Neural cell (in vitro differentiated cells): Measurements from ENCODE around the gene NEK6. TPM values are rescaled to one million over a fixed set of nuclear protein-coding genes. Genes with fewer than 3 reads are reported as not detected.

Experiments used
- H2AFZ ChIP-seq: fragments of 200-600, 300-800 bp; sonication (generic), shearing (Covaris generic); 2 replicates; pipeline ENCODE4 v1.6.0; 2014; ENCODE audit warnings: low read depth, mild to moderate bottlenecking, antibody characterized with exemption, low read length, moderate library complexity
- H3F3A ChIP-seq: fragments of 200-600 bp; shearing (Covaris generic); 2 replicates; pipeline ENCODE4 v1.6.1; 2016; ENCODE audit warnings: mild to moderate bottlenecking, moderate library complexity, mixed read lengths, antibody characterized with exemption, low read length; ENCODE audit not compliant: insufficient read depth, poor library complexity, severe bottlenecking
- H3K27ac ChIP-seq: fragments of 200-600, 300-800 bp; sonication (generic), shearing (Covaris generic); 2 replicates; pipeline ENCODE4 v1.5.1; 2014; ENCODE audit warnings: mild to moderate bottlenecking, low read length, moderate library complexity
- H3K27me3 ChIP-seq: fragments of 300-800, 200-600 bp; sonication (generic), shearing (Covaris generic); 2 replicates; pipeline ENCODE4 v1.6.0; 2014; ENCODE audit warnings: mild to moderate bottlenecking, low read depth, low read length, moderate library complexity; ENCODE audit not compliant: insufficient read depth
- H3K36me3 ChIP-seq: fragments of 300-800, 200-600 bp; sonication (generic), shearing (Covaris generic); 2 replicates; pipeline ENCODE4 v1.5.1; 2014; ENCODE audit warnings: mild to moderate bottlenecking, antibody characterized with exemption, low read length, moderate library complexity; ENCODE audit not compliant: insufficient read depth
- H3K4me2 ChIP-seq: fragments of 300-800, 200-600 bp; sonication (generic), shearing (Covaris generic); 2 replicates; pipeline ENCODE4 v1.6.0; 2014; ENCODE audit warnings: mild to moderate bottlenecking, low read length
- H3K4me3 ChIP-seq: fragments of 300-800, 200-600 bp; sonication (generic), shearing (Covaris generic); 2 replicates; pipeline ENCODE4 v1.5.1; 2014; ENCODE audit warnings: mild to moderate bottlenecking, low read length, moderate library complexity
- H3K79me2 ChIP-seq: fragments of 200-600 bp; shearing (Covaris generic); replicated peaks from 2 replicates; pipeline ENCODE4 v1.6.0; 2014; ENCODE audit warnings: mild to moderate bottlenecking, low read length, moderate library complexity; ENCODE audit not compliant: insufficient read depth
- H3K9ac ChIP-seq: fragments of 300-800, 200-600 bp; sonication (generic), shearing (Covaris generic); 2 replicates; pipeline ENCODE4 v1.6.1; 2016; ENCODE audit warnings: mild to moderate bottlenecking, low read length, mixed read lengths
- H3K9me2 ChIP-seq: fragments of 200-600 bp; shearing (Covaris generic); 2 replicates; pipeline ENCODE4 v1.6.1; 2016; ENCODE audit warnings: mild to moderate bottlenecking, low read length, mixed read lengths; ENCODE audit not compliant: insufficient read depth
- H3K9me3 ChIP-seq: fragments of 200-600, 300-800 bp; sonication (generic), shearing (Covaris generic); 2 replicates; pipeline ENCODE4 v1.6.1; 2016; ENCODE audit warnings: mild to moderate bottlenecking, mixed run types, low read length, moderate library complexity, mixed read lengths
- H4K20me1 ChIP-seq: fragments of 200-600 bp; shearing (Covaris generic); 2 replicates; pipeline ENCODE4 v1.6.1; 2016; ENCODE audit warnings: mild to moderate bottlenecking, mixed run types; ENCODE audit not compliant: insufficient read depth
- EP300 ChIP-seq: fragments of 450-650 bp; conservative IDR thresholded peaks from 2 replicates; pipeline ENCODE4 v1.6.1; 2014; ENCODE audit warnings: antibody characterized with exemption, mild to moderate bottlenecking, moderate library complexity; ENCODE audit not compliant: poor library complexity, severe bottlenecking
- EZH2 ChIP-seq: fragments of 200-600, 300-800 bp; shearing (Covaris generic), sonication (generic); IDR thresholded peaks from 2 replicates; pipeline ENCODE4 v1.6.1; 2014; ENCODE audit warnings: antibody characterized with exemption, low read length, borderline replicate concordance, mild to moderate bottlenecking; ENCODE audit not compliant: insufficient read depth, poor library complexity, severe bottlenecking
- MXI1 ChIP-seq: fragments of 450-650 bp; conservative IDR thresholded peaks from 2 replicates; pipeline ENCODE4 v1.6.1; 2014; ENCODE audit warnings: antibody characterized with exemption, mild to moderate bottlenecking; ENCODE audit not compliant: poor library complexity, severe bottlenecking
- POLR2AphosphoS5 ChIP-seq: IDR thresholded peaks from 2 replicates; pipeline ENCODE4 v1.6.1; 2012
- RAD21 ChIP-seq: fragments of 450-650 bp; conservative IDR thresholded peaks from 2 replicates; pipeline ENCODE4 v1.6.1; 2014; ENCODE audit warnings: antibody characterized with exemption, mild to moderate bottlenecking, moderate library complexity
- SMC3 ChIP-seq: fragments of 450-650 bp; conservative IDR thresholded peaks from 2 replicates; pipeline ENCODE4 v1.6.1; 2014; ENCODE audit warnings: antibody characterized with exemption, mild to moderate bottlenecking, moderate library complexity; ENCODE audit not compliant: poor library complexity
- TAF1 ChIP-seq: IDR thresholded peaks from 2 replicates; pipeline ENCODE4 v1.6.1; 2012; ENCODE audit warnings: low read depth
- polyA plus RNA-seq: library from polyadenylated mRNA; depleted of rRNA; stranded (reverse); fragments of >200 nt; gene quantifications from 2 replicates; pipeline ENCODE4 v1.2.3, GENCODE V29; 2014
- TF ChIP-seq, protein P1 (sequence below): IDR thresholded peaks from 2 replicates; pipeline ENCODE4 v1.6.1; 2012; ENCODE audit warnings: borderline replicate concordance
- TF ChIP-seq, protein P2 (sequence below): fragments of 450-650 bp; IDR thresholded peaks from 2 replicates; pipeline ENCODE4 v1.5.1; 2014; ENCODE audit warnings: antibody characterized with exemption, mild to moderate bottlenecking, moderate library complexity; ENCODE audit not compliant: poor library complexity, severe bottlenecking

NEK6 gene
- polyA plus RNA-seq, 1 donor from 2014 or later = 4.6 TPM

DNA sequence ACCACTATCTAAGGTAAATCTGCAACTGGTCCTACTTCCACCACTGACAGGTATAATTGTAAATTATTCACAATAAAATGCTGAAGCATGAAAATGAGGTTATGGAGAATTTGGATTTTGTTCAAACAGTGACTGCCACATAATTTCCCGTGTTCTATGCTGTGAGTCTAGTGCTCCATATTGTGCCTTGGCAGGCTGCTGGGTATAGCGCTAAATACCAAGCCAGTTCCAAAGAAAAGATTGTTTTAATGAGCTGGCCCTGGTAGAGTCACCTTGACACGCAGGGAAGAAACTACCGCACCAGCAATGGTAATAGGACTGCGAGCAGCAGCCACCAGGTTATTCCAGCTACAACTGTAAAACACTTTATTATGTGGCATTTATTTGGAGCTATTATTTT is 127.1 kb downstream of the NEK6 start:
- no peak overlapping the region for H3K9ac ChIP-seq
- H3K27me3 ChIP-seq = no peaks in the 10 kb centered on the region
- H3K36me3 ChIP-seq = no peaks in the 10 kb centered on the region
- H3K4me2 ChIP-seq = no peak overlapping the region
- no peaks in the 10 kb centered on the region for H3K9me2 ChIP-seq
- H3K27ac ChIP-seq = no peak overlapping the region
- TF ChIP-seq SMC3 = no peak
- TF ChIP-seq EZH2 = no peak
- TF ChIP-seq, protein P1, sequence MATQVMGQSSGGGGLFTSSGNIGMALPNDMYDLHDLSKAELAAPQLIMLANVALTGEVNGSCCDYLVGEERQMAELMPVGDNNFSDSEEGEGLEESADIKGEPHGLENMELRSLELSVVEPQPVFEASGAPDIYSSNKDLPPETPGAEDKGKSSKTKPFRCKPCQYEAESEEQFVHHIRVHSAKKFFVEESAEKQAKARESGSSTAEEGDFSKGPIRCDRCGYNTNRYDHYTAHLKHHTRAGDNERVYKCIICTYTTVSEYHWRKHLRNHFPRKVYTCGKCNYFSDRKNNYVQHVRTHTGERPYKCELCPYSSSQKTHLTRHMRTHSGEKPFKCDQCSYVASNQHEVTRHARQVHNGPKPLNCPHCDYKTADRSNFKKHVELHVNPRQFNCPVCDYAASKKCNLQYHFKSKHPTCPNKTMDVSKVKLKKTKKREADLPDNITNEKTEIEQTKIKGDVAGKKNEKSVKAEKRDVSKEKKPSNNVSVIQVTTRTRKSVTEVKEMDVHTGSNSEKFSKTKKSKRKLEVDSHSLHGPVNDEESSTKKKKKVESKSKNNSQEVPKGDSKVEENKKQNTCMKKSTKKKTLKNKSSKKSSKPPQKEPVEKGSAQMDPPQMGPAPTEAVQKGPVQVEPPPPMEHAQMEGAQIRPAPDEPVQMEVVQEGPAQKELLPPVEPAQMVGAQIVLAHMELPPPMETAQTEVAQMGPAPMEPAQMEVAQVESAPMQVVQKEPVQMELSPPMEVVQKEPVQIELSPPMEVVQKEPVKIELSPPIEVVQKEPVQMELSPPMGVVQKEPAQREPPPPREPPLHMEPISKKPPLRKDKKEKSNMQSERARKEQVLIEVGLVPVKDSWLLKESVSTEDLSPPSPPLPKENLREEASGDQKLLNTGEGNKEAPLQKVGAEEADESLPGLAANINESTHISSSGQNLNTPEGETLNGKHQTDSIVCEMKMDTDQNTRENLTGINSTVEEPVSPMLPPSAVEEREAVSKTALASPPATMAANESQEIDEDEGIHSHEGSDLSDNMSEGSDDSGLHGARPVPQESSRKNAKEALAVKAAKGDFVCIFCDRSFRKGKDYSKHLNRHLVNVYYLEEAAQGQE = no peak
- TF ChIP-seq RAD21 = no peak
- no peak for TF ChIP-seq TAF1
- no peak for TF ChIP-seq POLR2AphosphoS5
- TF ChIP-seq MXI1 = no peak
- TF ChIP-seq, protein P2, sequence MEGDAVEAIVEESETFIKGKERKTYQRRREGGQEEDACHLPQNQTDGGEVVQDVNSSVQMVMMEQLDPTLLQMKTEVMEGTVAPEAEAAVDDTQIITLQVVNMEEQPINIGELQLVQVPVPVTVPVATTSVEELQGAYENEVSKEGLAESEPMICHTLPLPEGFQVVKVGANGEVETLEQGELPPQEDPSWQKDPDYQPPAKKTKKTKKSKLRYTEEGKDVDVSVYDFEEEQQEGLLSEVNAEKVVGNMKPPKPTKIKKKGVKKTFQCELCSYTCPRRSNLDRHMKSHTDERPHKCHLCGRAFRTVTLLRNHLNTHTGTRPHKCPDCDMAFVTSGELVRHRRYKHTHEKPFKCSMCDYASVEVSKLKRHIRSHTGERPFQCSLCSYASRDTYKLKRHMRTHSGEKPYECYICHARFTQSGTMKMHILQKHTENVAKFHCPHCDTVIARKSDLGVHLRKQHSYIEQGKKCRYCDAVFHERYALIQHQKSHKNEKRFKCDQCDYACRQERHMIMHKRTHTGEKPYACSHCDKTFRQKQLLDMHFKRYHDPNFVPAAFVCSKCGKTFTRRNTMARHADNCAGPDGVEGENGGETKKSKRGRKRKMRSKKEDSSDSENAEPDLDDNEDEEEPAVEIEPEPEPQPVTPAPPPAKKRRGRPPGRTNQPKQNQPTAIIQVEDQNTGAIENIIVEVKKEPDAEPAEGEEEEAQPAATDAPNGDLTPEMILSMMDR = no peak
- no peak for TF ChIP-seq EP300
- no peak overlapping the region for H3K4me3 ChIP-seq
- H3K79me2 ChIP-seq = peaks cover 24% of the 10 kb centered on the region
- H2AFZ ChIP-seq = no peak overlapping the region
- no peaks in the 10 kb centered on the region for H3K9me3 ChIP-seq
- H4K20me1 ChIP-seq = no peaks in the 10 kb centered on the region
- no peaks in the 10 kb centered on the region for H3F3A ChIP-seq

DNA sequence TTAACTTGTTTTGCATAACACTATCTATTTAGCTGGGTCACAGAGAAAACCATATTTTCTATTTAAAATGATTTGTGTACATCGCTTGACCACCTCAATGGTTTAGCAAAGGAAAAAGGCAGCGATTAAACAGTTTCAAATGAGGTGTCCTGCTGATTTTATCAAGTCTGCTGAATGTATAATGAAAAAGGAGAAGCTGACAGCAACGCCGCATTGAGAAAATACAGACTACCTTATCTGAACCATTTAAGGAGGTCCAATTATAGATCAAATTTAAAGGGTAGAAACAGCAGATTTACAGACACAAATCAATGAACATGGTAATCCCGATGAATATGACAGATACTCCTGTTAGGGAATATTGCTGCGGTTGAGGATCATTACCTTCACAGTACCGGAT is 127.9 kb downstream of the NEK6 start:
- Histone ChIP-seq H3K9me2 (no peaks in the 10 kb centered on the region), H2AFZ (no peak overlapping the region), H3K9ac (no peak overlapping the region), H3K27me3 (no peaks in the 10 kb centered on the region), H3K4me3 (no peak overlapping the region), H3K36me3 (no peaks in the 10 kb centered on the region), H3K27ac (no peak overlapping the region), H4K20me1 (no peaks in the 10 kb centered on the region), H3F3A (no peaks in the 10 kb centered on the region), H3K4me2 (no peak overlapping the region), H3K79me2 (peaks cover 32% of the 10 kb centered on the region), H3K9me3 (no peaks in the 10 kb centered on the region)
- TF ChIP-seq RAD21 = no peak
- TF ChIP-seq, protein P1 = no peak
- no peak for TF ChIP-seq EP300
- TF ChIP-seq TAF1 = no peak
- TF ChIP-seq, protein P2 = no peak
